Renal pelvis (tissue), 4 donors: Measurements from ENCODE around the gene UGT1A6. TPM values are rescaled to one million over a fixed set of nuclear protein-coding genes. Genes with fewer than 3 reads are reported as not detected.
"Not testable (repeated sequence)": the region's sequence is repeated elsewhere in the genome, so short reads cannot be mapped to it uniquely, and the experiment has no call there.

Experiments
- DNase-seq: peaks from one replicate; pipeline ENCODE4 v3.0.0-alpha.2; 2013
- polyA plus RNA-seq, 3 donors: library from polyadenylated mRNA; unstranded; fragments of 120-200 nt; gene quantifications; one replicate each; pipeline ENCODE4 v1.2.1, GENCODE V29; 2013; ENCODE audit not compliant: insufficient read length in 3 of 3

UGT1A6 gene
- polyA plus RNA-seq, 3 donors = 2.8 to 3.7 (median 2.8) TPM

DNA sequence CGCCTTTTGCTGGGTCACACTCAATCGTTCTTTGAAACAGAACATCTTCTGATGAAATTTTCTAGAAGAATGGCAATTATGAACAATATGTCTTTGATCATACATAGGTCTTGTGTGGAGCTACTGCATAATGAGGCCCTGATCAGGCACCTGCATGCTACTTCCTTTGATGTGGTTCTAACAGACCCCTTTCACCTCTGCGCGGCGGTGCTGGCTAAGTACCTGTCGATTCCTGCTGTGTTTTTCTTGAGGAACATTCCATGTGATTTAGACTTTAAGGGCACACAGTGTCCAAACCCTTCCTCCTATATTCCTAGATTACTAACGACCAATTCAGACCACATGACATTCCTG is 20.5 kb downstream of the UGT1A6 start:
- DNase-seq = no peak

DNA sequence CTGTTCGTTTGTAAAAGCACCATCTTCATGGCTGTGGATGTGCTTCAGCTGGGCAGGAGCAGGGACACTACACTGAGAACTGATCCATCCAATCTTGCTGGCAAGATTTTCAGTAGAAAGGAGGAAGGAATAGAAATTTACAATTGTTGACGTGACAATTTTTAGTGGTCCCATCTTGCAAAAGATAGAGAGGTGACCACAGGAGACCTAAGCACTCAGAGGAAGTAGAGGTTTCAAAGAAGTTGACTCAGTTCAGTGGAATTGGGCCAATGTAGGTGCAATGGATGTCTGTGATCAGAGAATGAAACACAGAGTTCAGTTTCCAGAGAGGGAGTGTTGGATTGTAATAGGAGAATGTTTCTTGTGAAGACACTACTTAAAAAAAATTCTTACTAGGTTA is 21.4 kb downstream of the UGT1A6 start:
- DNase-seq = no peak

DNA sequence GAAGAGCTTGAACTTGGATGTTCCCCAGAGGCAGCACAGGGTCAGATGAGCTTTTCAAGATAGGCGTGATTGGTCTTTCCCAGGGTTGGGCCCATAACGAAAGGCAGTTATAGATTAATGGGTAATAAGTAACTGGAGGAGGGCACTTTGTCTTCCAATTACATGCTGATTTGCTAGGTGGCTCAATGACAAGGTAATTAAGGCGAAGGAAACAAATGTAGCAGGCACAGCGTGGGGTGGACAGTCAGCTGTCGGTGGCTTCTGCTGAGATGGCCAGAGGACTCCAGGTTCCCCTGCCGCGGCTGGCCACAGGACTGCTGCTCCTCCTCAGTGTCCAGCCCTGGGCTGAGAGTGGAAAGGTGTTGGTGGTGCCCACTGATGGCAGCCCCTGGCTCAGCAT is 25.9 kb downstream of the UGT1A6 start, which contains the start of gene UGT1A4:
Gene UGT1A4 (plus strand): TSS at position 185 of the 400 bp plus-strand sequence. CDS start 85 bp downstream, at position 270.
- DNase-seq = no peak

- no peak for DNase-seq
Observed at GRCh38 chr2:233728723-233729301, 36.1 kb downstream of the UGT1A6 start, which contains the start of gene UGT1A3. Gene UGT1A3, plus strand, starts transcription at chr2:233729042. Its CDS starts 85 bp downstream, at chr2:233729127.

- DNase-seq = not testable (repeated sequence)
Observed at GRCh38 chr2:233736868-233737653, 44.4 kb downstream of the UGT1A6 start.

- DNase-seq = no peak
Observed at GRCh38 chr2:233740870-233741269, 48.2 kb downstream of the UGT1A6 start.

DNA sequence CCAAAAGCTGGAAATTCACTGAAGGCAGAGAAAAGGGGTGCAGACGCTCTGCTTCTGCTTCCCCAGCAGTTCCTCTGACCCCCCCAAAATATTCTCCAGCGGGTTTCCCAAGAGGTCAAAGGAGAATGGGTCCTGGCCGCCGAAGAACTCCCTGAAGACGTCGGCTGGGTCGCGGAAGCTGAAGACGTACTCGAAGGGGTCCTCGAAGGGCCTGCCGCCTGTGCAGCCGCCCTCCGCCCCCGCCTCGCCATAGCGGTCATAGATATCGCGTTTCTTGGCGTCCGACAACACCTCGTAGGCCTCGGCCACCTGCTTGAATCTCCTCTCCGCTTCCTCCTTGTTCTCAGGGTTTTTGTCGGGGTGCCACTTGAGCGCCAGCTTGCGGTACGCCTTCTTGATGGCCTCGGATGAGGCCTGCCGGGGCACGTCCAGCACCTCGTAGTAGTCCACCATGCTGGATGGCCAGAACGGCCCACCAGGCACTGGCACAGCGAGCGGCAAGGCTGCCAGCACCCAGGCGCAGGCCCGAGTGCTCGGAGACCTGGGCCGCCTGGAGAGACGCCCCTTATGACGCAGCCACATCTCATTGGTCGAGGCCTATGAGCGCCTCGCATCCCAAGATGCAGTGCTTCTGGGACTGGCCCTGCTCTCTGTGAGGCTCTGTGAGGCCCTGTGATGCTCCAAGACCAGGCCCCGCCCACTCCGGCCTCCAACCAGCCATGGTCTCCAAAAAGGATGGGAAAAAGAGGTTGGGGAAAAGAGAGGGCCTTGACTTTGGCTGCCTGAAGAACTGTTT is 51.0 kb downstream of the UGT1A6 start:
- no peak for DNase-seq

- no peak for DNase-seq
Observed at GRCh38 chr2:233745073-233745755, 52.5 kb downstream of the UGT1A6 start.

GRCh38 chr2:233745838-233746237 is 53.1 kb downstream of the UGT1A6 start:
- DNase-seq = not testable (repeated sequence)

DNA sequence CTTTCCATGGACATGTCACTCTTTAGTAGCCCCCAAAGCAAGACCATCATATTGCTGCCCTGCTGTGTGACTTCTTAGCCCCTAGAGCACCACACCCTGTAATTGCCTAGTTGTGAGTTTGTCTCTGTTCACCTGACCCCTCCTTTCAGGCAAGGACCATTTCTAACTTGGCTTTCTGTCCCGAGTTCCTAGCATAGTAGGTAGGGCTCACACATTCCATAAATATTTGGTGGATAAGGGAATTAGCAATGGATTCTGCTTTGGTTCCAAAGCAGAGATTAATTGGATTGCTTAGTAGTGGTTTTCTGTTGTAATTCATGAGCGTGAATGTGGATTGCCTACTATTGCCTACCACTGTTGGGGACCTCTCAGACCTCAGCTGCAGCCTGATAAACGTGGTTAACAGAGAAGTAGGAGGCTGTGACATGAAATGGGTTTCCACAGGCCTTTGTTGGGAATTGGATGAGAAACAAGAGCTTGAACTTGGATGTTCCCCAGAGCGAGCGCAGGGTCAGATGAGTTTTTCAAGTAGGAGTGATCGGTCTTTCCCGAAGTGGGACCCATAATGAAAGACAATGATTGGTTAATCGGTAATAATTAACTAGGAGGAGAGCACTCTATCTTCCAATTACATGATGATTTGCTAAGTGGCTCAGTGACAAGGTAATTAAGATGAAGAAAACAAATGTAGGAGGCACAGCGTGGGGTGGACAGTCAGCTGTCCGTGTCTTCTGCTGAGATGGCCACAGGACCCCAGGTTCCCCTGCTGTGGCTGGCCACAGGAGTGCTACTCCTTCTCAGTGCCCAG is 54.0 kb downstream of the UGT1A6 start:
- no peak for DNase-seq

- DNase-seq = no peak
Observed at GRCh38 chr2:233747283-233747544, 54.5 kb downstream of the UGT1A6 start.

GRCh38 chr2:233750689-233751088 is 58.0 kb downstream of the UGT1A6 start:
- DNase-seq = not testable (repeated sequence)

- DNase-seq = not testable (repeated sequence)
Observed at GRCh38 chr2:233751212-233752009, 58.7 kb downstream of the UGT1A6 start.

DNA sequence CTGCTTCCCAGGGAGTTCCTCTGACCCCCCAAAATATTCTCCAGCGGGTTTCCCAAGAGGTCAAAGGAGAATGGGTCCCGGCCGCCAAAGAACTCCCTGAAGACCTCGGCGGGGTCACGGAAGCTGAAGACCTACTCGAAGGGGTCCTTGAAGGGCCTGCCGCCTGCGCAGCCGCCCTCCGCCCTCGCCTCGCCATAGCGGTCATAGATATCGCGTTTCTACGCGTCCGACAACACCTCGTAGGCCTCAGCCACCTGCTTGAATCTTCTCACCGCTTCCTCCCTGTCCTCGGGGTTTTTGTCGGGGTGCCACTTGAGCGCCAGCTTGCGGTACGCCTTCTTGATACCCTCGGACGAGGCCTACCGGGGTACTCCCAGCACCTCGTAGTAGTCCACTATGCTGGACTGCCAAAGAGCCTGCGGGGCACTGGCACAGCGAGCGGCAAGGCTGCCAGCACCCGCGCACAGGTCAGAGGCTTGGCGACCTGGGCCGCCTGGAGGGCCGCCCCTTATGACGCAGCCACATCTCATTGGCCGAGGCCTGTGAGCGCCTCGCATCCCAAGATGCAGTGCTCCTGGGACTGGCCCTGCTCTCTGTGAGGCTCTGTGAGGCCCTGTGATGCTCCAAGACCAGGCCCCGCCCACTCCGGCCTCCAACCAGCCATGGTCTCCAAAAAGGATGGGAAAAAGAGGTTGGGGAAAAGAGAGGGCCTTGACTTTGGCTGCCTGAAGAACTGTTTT is 62.4 kb downstream of the UGT1A6 start:
- DNase-seq = no peak

- no peak for DNase-seq
Observed at GRCh38 chr2:233756429-233757081, 63.9 kb downstream of the UGT1A6 start.

DNA sequence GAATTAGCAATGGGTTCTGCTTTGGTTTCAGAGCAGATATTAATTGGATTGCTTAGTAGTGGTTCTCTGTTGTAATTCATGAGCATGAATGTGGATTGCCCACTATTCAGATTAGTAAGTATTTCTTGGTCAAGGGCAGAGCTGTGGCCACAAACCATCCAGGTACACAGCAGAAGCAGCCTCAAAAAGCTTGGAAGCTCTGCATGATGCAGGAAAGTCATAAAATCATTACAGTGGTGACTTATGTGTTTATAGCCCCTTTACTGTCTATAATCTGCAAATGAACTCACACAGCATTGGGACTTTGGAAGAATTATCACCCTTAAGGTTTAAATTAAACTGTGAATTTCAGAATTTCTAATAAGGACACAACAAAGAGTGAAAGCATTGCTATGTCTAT is 65.5 kb downstream of the UGT1A6 start:
- no peak for DNase-seq

- no peak for DNase-seq
Observed at GRCh38 chr2:233758849-233759248, 66.2 kb downstream of the UGT1A6 start.

DNA sequence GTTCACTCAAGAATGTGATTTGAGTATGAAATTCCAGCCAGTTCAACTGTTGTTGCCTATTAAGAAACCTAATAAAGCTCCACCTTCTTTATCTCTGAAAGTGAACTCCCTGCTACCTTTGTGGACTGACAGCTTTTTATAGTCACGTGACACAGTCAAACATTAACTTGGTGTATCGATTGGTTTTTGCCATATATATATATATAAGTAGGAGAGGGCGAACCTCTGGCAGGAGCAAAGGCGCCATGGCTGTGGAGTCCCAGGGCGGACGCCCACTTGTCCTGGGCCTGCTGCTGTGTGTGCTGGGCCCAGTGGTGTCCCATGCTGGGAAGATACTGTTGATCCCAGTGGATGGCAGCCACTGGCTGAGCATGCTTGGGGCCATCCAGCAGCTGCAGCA is 67.4 kb downstream of the UGT1A6 start, which contains the start of gene UGT1A1:
Gene UGT1A1 (plus strand): TSS at position 228 of the 400 bp plus-strand sequence. CDS start 18 bp downstream, at position 246.
- DNase-seq = no peak
